Measurements from ENCODE around the gene MAGEA12. TPM values are rescaled to one million over a fixed set of nuclear protein-coding genes. Genes with fewer than 3 reads are reported as not detected.

MAGEA12 gene, protein sequence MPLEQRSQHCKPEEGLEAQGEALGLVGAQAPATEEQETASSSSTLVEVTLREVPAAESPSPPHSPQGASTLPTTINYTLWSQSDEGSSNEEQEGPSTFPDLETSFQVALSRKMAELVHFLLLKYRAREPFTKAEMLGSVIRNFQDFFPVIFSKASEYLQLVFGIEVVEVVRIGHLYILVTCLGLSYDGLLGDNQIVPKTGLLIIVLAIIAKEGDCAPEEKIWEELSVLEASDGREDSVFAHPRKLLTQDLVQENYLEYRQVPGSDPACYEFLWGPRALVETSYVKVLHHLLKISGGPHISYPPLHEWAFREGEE
- total RNA-seq (2022; extraction: Qiagen RNA extraction): 0.11 to 0.15 TPM (median 0.13 TPM) in 5 replicates

DNA sequence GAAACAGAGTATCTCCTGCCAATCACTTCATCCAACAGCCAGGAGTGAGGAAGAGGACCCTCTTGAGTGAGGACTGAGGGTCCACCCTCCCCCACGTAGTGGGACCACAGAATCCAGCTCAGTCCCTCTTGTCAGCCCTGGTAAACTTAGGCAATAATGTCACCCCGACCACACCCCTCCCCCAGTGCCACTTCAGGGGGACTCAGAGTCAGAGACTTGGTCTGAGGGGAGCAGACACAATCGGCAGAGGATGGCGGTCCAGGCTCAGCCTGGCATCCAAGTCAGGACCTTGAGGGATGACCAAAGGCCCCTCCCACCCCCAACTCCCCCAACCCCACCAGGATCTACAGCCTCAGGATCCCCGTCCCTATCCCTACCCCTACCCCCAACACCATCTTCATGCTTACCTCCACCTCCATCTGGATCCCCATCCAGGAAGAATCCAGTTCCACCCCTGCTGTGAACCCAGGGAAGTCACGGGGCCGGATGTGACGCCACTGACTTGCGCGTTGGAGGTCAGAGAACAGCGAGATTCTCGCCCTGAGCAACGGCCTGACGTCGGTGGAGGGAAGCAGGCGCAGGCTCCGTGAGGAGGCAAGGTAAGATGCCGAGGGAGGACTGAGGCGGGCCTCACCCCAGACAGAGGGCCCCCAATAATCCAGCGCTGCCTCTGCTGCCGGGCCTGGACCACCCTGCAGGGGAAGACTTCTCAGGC is at the start of gene MAGEA12, which contains the start of gene CSAG1:
MAGEA12 (plus strand) TSS at position 497 of the 715 bp plus-strand sequence. CDS start 2,405 bp downstream, outside the sequence.
CSAG1 (minus strand) TSS at position 461 of the 715 bp plus-strand sequence. CDS start 1,261 bp downstream, outside the sequence.

DNA sequence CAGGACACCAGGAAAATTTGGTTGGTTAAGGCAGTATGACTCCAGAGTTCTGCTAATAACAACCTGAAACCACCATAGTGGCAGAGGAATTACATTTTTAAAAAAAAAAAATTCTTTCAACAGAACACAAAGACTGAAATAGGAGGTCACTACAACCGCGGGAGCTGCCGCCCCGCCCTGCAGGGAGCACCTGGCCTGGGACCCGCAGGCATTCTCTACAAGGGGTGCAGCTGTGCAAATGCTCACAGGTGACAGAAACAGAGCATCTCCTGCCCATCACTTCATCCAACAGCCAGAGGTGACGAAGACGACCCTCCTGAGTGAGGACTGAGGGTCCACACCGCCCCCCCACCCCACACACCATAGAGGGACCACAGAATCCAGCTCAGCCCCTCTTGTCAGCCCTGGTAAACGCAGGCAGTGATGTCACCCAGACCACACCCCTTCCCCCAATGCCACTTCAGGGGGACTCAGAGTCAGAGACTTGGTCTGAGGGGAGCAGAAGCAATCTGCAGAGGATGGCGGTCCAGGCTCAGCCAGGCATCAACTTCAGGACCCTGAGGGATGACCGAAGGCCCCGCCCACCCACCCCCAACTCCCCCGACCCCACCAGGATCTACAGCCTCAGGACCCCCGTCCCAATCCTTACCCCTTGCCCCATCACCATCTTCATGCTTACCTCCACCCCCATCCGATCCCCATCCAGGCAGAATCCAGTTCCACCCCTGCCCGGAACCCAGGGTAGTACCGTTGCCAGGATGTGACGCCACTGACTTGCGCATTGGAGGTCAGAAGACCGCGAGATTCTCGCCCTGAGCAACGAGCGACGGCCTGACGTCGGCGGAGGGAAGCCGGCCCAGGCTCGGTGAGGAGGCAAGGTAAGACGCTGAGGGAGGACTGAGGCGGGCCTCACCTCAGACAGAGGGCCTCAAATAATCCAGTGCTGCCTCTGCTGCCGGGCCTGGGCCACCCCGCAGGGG is 35.3 kb upstream of the MAGEA12 start, which contains the start of gene MAGEA3:
MAGEA3 (plus strand) TSS at position 843 of the 980 bp plus-strand sequence. CDS start 2,039 bp downstream, outside the sequence.

DNA sequence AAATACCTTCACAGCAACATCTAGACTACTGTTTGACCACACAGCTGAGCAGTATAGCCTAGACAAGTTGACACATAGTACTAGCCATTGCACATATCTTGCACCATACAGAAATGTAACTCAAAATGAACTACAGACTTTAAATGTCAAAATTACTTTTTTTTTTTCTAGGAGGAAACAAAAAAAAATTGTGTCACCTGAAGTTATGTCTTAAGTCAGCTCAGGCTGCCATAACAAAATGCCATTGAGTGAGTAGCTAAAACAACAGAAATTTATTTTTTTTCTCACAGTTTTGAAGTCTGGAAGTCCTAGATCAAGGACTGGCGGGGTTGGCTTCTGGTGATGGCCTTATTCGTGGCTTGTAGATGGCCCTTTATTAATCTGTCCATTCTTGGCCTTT is 24.4 kb upstream of the MAGEA12 start, which contains the start of gene CSAG2:
CSAG2 (minus strand) TSS at position 101 of the 400 bp plus-strand sequence. CDS start 161 bp downstream, outside the sequence.

DNA sequence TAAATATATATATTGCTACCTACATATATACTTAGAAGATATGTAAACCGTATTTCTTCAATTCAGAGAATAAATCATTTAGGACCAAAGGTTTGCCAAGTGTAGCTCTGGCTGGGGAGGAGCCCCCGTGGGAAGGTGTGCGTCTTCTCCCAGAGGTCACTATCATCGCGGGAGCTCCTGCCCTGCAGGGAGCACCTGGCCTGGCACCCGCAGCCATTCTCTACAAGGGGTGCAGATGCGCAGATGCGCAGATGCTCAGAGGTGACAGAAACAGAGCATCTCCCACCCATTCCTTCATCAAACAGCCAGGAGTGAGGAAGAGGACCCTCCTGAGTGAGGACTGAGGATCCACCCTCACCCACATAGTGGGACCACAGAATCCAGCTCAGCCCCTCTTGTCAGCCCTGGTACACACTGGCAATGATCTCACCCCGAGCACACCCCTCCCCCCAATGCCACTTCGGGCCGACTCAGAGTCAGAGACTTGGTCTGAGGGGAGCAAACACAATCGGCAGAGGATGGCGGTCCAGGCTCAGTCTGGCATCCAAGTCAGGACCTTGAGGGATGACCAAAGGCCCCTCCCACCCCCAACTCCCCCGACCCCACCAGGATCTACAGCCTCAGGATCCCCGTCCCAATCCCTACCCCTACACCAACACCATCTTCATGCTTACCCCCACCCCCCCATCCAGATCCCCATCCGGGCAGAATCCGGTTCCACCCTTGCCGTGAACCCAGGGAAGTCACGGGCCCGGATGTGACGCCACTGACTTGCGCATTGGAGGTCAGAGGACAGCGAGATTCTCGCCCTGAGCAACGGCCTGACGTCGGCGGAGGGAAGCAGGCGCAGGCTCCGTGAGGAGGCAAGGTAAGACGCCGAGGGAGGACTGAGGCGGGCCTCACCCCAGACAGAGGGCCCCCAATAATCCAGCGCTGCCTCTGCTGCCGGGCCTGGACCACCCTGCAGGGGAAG is 19.5 kb upstream of the MAGEA12 start, which contains the start of gene MAGEA2B:
MAGEA2B (plus strand) TSS at position 814 of the 973 bp plus-strand sequence. CDS start 2,479 bp downstream, outside the sequence.

DNA sequence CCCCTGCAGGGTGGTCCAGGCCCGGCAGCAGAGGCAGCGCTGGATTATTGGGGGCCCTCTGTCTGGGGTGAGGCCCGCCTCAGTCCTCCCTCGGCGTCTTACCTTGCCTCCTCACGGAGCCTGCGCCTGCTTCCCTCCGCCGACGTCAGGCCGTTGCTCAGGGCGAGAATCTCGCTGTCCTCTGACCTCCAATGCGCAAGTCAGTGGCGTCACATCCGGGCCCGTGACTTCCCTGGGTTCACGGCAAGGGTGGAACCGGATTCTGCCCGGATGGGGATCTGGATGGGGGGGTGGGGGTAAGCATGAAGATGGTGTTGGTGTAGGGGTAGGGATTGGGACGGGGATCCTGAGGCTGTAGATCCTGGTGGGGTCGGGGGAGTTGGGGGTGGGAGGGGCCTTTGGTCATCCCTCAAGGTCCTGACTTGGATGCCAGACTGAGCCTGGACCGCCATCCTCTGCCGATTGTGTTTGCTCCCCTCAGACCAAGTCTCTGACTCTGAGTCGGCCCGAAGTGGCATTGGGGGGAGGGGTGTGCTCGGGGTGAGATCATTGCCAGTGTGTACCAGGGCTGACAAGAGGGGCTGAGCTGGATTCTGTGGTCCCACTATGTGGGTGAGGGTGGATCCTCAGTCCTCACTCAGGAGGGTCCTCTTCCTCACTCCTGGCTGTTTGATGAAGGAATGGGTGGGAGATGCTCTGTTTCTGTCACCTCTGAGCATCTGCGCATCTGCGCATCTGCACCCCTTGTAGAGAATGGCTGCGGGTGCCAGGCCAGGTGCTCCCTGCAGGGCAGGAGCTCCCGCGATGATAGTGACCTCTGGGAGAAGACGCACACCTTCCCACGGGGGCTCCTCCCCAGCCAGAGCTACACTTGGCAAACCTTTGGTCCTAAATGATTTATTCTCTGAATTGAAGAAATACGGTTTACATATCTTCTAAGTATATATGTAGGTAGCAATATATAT is 20.4 kb downstream of the MAGEA12 start, which contains the start of gene MAGEA2:
MAGEA2 (minus strand) TSS at position 157 of the 965 bp plus-strand sequence. CDS start 2,479 bp downstream, outside the sequence.

DNA sequence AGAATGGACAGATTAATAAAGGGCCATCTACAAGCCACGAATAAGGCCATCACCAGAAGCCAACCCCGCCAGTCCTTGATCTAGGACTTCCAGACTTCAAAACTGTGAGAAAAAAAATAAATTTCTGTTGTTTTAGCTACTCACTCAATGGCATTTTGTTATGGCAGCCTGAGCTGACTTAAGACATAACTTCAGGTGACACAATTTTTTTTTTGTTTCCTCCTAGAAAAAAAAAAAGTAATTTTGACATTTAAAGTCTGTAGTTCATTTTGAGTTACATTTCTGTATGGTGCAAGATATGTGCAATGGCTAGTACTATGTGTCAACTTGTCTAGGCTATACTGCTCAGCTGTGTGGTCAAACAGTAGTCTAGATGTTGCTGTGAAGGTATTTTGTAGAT is 25.4 kb downstream of the MAGEA12 start, which contains the start of gene CSAG3:
CSAG3 (plus strand) TSS at position 301 of the 400 bp plus-strand sequence.

DNA sequence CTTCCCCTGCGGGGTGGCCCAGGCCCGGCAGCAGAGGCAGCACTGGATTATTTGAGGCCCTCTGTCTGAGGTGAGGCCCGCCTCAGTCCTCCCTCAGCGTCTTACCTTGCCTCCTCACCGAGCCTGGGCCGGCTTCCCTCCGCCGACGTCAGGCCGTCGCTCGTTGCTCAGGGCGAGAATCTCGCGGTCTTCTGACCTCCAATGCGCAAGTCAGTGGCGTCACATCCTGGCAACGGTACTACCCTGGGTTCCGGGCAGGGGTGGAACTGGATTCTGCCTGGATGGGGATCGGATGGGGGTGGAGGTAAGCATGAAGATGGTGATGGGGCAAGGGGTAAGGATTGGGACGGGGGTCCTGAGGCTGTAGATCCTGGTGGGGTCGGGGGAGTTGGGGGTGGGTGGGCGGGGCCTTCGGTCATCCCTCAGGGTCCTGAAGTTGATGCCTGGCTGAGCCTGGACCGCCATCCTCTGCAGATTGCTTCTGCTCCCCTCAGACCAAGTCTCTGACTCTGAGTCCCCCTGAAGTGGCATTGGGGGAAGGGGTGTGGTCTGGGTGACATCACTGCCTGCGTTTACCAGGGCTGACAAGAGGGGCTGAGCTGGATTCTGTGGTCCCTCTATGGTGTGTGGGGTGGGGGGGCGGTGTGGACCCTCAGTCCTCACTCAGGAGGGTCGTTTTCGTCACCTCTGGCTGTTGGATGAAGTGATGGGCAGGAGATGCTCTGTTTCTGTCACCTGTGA is 36.2 kb downstream of the MAGEA12 start, which contains the start of gene MAGEA6:
MAGEA6 (minus strand) TSS at position 141 of the 741 bp plus-strand sequence. CDS start 2,039 bp downstream, outside the sequence.

Other genes starting within 250 kb of the MAGEA12 start
- 0.18 to 0.22 TPM (median 0.19 TPM) in 5 replicates for gene GABRQ, start 95.9 kb upstream of the MAGEA12 start, total RNA-seq (2022; extraction: Qiagen RNA extraction)
- gene MAGEA3, start 35.0 kb upstream of the MAGEA12 start, total RNA-seq (2022; extraction: Qiagen RNA extraction): 2.2 to 3.9 TPM (median 2.7 TPM) in 5 replicates
- not detected in 5 replicates for gene CSAG2, start 24.5 kb upstream of the MAGEA12 start, total RNA-seq (2022; extraction: Qiagen RNA extraction)
- 0.08 to 0.42 TPM (median 0.24 TPM) in 4 of 5 replicates, not detected in the other for gene MAGEA2B, start 19.1 kb upstream of the MAGEA12 start, total RNA-seq (2022; extraction: Qiagen RNA extraction)
- 0.16 to 0.53 TPM (median 0.28 TPM) in 5 replicates for gene CSAG1, start within 50 bp of the MAGEA12 start, total RNA-seq (2022; extraction: Qiagen RNA extraction)
- 0.15 TPM in 1 of 5 replicates, not detected in the others for gene MAGEA2, start 20.1 kb downstream of the MAGEA12 start, total RNA-seq (2022; extraction: Qiagen RNA extraction)
- gene CSAG3, start 25.5 kb downstream of the MAGEA12 start, total RNA-seq (2022; extraction: Qiagen RNA extraction): not detected in 5 replicates
- gene MAGEA6, start 35.9 kb downstream of the MAGEA12 start, total RNA-seq (2022; extraction: Qiagen RNA extraction): 10.1 to 13.3 TPM (median 11.9 TPM) in 5 replicates
- gene CETN2, start 97.0 kb downstream of the MAGEA12 start, total RNA-seq (2022; extraction: Qiagen RNA extraction): 71.4 to 95.9 TPM (median 72.9 TPM) in 5 replicates
- 49.1 to 52.6 TPM (median 50.6 TPM) in 5 replicates for gene NSDHL, start 97.3 kb downstream of the MAGEA12 start, total RNA-seq (2022; extraction: Qiagen RNA extraction)
- 6.6 to 8.8 TPM (median 7.7 TPM) in 5 replicates for gene ZNF185, start 164.3 kb downstream of the MAGEA12 start, total RNA-seq (2022; extraction: Qiagen RNA extraction)